ENCODE data around the gene OR5K2. TPM values are rescaled to one million over a fixed set of nuclear protein-coding genes. Genes with fewer than 3 reads are reported as not detected.

Gene OR5K2
- not detected in 2 replicates for total RNA-seq

DNA sequence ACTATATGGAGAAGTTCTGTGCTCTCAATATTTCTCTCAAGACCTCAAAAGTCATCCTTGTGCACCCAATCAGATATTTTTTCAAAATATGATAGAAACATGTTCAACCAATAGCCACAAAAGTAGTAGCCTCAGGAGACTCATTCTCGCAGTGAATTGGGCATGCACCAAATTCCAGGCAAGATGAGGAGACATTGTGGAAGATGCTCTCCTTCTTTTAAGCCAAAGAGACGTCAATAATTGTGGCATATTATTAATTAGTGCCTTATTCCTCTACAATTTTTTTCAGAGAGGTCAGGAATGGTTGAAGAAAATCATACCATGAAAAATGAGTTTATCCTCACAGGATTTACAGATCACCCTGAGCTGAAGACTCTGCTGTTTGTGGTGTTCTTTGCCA, at the start of gene OR5K2:
Gene OR5K2, plus strand, starts transcription at position 301 of the 400 bp plus-strand sequence. Its CDS starts 0 bp downstream, at position 301.

DNA sequence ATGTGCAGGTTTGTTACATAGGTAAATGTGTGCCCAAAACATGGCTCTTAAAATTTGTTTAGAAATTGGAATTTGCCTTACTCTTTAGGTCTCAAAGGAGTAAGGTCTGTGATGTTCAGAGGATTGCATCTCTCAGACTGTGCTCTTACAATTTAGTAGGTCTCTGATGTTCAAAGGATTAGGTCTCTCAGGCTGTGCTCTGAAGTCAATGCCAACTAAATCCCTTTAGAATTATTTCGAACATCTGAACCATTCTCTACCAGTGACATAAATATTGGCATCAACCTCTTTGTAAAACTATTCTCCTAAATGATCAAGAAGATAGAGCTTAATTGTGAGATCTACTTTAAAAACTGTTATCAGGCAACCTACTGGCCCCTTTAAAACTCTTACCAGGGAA, 34.6 kb upstream of the OR5K2 start, which contains the start of gene OR5K1:
Gene OR5K1, plus strand, starts transcription at position 301 of the 400 bp plus-strand sequence. CDS start 6,376 bp downstream, outside the sequence.

GRCh38 chr3:98522544-98523281, 25.2 kb downstream of the OR5K2 start, which contains the start of gene CLDND1:
Gene CLDND1, minus strand, starts transcription at chr3:98522902. Its CDS starts 1,478 bp downstream, at chr3:98521424.

GRCh38 chr3:98531622-98532274, 34.3 kb downstream of the OR5K2 start, which contains the start of gene GPR15:
Gene GPR15, plus strand, starts transcription at chr3:98531978. Its CDS starts 56 bp downstream, at chr3:98532034.

Other genes with a start within 250 kb of the OR5K2 start
- gene OR5H6, start 233.4 kb upstream of the OR5K2 start, total RNA-seq, result not detected in 2 replicates
- gene OR5H2, start 215.2 kb upstream of the OR5K2 start, total RNA-seq, result not detected in 2 replicates
- not detected in 2 replicates for gene OR5K4, start 143.8 kb upstream of the OR5K2 start, total RNA-seq
- not detected in 2 replicates for gene OR5K3, start 107.0 kb upstream of the OR5K2 start, total RNA-seq
- gene OR5K1, start 34.5 kb upstream of the OR5K2 start, total RNA-seq, result not detected in 2 replicates
- gene CLDND1, start 25.2 kb downstream of the OR5K2 start, total RNA-seq, result 117 and 120 TPM in 2 replicates
- gene GPR15, start 34.3 kb downstream of the OR5K2 start, total RNA-seq, result not detected in 2 replicates
- 29.6 and 31.3 TPM in 2 replicates for gene CPOX, start 95.9 kb downstream of the OR5K2 start, total RNA-seq